ENCODE results near the gene ITIH3. TPM values are rescaled to one million over a fixed set of nuclear protein-coding genes. Genes with fewer than 3 reads are reported as not detected.

ITIH3 gene
- total RNA-seq, 1 experiment from 2014 or later: not detected

DNA sequence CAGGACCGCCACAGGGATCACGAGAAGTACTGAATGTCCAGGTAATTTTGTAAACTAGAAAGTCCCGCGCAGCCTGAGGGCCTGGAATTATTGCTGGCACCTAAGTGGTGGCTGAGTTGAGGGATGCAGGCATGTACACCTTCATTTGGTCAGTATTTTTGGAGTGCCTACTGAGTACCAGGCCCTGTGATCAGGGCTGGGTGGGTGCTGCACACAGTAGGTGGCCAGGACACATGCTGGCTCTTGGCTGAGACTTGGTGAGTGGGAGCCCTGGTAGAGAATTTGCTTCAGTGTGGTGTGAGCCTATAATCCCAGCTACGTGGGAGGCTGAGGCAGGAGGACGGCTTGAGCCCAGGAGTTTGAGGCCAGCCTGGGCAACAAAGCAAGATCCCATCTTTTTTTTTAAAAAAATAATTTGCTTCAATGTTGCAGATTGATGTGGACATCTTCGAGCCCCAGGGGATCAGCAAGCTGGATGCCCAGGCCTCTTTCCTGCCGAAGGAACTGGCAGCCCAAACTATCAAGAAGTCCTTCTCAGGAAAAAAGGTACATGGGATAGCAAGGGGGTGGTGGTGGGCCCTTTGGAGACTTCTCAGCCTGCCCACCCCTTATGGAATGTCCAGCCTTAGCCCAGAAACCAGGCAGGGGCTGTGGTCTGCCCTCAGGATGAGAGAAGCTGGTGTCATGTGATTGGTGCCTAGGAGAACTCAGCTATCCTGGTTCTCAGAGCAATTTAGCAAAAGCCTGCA is 14.6 kb upstream of the ITIH3 start:
- no peak for DNase-seq (ENCODE audit: low read depth)

DNA sequence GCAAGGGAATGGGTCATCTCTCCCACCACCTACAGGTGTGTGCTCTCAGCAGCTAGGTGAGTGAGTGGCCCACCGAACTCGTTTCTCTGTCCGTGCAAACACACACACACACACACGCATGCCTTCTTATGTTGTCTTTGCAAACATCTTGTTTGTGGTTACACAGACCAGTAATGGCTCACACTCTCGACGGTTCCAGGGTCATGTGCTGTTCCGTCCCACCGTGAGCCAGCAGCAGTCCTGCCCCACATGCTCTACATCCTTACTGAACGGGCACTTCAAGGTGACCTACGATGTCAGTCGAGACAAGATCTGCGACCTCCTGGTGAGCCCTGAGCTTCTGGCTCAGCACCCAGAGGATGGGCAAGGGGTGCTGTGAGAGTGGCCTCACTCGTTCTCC is 12.9 kb upstream of the ITIH3 start:
- no peak for DNase-seq (ENCODE audit: low read depth)

- DNase-seq (ENCODE audit: low read depth): no peak
Observed at GRCh38 chr3:52782412-52783210, 12.0 kb upstream of the ITIH3 start.

DNA sequence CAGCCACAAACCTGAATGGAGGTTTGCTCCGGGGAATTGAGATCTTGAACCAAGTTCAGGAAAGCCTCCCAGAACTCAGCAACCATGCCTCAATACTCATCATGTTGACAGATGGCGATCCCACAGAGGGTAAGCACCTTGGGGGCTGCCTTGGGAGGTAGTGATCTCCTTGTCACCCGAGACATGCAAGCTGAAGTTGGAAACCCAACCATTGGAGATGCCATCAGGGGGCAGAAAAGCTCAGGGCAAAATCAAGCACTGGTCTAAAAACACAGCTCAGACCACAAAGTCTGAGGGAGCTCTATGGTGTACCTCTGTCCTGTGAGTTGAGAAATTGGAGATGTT is 11.4 kb upstream of the ITIH3 start:
- no peak for DNase-seq (ENCODE audit: low read depth)

DNA sequence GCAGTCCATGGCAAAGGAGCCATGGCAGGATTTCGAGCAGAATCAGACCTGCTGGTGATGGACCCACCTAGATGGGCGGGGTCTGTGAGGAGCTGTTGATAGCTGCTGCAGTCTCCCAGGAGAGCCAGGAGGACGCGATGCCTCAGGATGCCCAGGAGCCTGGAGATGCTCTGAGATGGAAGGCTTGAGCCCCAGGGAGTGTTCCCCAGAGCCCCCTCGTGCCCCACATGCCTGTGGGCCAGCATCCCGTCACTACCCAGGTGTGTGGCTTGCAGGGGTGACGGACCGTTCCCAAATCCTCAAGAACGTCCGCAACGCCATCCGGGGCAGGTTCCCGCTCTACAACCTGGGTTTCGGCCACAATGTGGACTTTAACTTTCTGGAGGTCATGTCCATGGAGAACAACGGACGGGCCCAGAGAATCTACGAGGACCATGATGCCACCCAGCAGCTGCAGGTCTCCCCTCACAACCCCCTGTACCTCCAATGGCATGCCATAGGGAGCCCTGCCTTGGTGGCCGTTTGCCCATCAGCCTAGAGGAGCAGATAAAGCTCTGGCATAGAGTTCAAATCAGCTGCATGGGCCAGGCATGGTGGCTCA is 10.5 kb upstream of the ITIH3 start:
- DNase-seq (ENCODE audit: low read depth): no peak

- no peak for DNase-seq (ENCODE audit: low read depth)
Observed at GRCh38 chr3:52784931-52785590, 9.5 kb upstream of the ITIH3 start.

DNA sequence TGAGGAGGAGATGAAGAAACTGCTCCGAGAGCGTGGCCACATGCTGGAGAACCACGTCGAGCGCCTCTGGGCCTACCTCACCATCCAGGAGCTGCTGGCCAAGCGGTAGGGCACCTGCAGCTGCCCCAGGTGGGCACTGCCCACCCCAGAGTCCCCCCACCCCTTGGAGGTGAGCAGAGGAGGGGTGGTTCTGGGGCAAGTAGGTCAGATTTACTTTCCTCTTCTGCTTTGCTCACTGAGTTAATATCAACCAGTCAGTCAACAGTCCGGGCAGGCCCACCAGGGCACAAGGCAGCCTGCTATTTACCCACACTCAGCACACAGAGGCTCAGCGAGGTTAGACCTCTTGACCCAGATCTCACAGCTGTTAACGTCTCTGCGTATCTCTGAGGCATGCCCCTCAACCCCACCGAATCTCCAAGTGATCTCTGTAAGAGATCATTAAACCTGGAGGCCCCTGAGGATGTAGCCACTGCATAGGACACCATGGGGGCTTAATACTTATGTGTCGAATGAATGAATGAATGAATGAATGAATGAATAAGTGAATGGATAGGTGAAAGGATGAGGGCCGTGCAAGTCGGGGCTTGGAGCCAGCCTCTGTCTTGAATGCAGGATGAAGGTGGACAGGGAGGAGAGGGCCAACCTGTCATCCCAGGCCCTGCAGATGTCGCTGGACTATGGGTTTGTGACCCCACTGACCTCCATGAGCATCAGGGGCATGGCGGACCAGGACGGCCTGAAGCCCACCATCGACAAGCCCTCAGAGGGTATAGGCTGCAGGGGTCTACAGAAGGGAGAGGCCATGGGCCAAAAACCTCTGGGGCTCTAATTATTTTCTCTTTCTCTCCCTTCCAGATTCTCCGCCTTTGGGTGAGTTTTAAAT is 8.0 kb upstream of the ITIH3 start:
- DNase-seq (ENCODE audit: low read depth): no peak

- DNase-seq (ENCODE audit: low read depth): no peak
Observed at GRCh38 chr3:52787246-52787645, 7.3 kb upstream of the ITIH3 start.

- DNase-seq (ENCODE audit: low read depth): no peak
Observed at GRCh38 chr3:52787672-52788625, 6.6 kb upstream of the ITIH3 start.

- DNase-seq (ENCODE audit: low read depth): no peak
Observed at GRCh38 chr3:52788890-52789745, 5.5 kb upstream of the ITIH3 start.

GRCh38 chr3:52789746-52790040 is 4.9 kb upstream of the ITIH3 start:
- no peak for DNase-seq (ENCODE audit: low read depth)

DNA sequence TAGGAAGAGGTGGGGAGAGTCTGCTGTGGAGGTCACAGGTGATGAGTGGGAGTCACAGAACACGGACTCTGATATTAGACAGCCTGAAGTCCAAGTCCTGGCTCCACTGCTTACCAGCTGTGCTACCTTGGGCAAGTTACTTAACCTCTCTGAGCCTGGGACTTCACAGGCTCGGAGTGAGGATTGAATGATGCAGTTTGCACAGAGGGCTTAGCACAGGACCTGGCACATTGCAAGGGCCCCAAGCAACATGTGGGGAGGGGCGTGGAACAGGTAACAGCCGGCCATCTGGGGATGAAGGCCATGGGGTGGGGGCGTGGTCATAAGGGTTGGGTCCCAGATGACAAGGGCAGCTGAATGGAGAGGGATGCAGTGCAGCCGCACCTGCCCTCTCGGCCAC is 4.3 kb upstream of the ITIH3 start:
- DNase-seq (ENCODE audit: low read depth): no peak

- no peak for DNase-seq (ENCODE audit: low read depth)
Observed at GRCh38 chr3:52790741-52791140, 3.9 kb upstream of the ITIH3 start.

- no peak for DNase-seq (ENCODE audit: low read depth)
Observed at GRCh38 chr3:52791366-52791765, 3.2 kb upstream of the ITIH3 start.

- DNase-seq (ENCODE audit: low read depth): no peak
Observed at GRCh38 chr3:52791928-52792327, 2.7 kb upstream of the ITIH3 start.

GRCh38 chr3:52792413-52792812 is 2.2 kb upstream of the ITIH3 start:
- DNase-seq (ENCODE audit: low read depth): no peak

DNA sequence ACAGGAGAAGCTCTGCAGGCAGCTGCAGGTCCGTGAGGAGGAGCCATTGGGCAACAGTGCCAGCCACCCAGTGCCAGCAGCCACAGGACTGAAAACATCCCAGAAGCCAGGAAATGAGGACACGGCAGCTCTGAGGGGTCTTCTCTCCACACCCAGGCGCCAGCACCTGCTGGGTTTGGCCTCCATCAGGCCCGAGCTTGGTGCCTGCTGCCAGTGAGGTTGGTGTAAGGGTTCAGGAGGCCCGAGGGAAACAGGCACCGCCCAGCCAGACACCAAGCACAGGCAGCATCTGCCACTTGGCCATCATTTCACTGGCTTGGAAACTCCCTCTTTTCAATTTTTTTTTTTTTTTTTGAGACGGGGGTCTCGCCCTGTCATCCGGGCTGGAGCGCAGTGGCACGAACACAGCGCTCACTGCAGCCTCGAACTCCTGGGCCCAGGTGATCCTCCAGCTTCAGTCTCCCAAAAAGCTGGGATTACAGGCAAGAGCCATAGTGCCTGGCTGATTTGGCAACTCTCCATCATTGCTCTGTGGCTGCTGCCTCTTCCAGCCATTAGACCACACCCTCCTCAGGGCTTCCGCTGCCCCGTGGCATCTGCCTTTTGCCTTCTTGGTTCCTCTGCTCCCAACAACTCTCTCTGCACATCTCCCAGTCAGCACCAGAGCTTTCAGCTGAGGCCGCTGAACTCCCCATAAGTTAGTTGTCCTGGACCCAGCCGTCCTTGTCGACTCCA is 1.5 kb upstream of the ITIH3 start:
- DNase-seq (ENCODE audit: low read depth): peak; percentile 37

DNA sequence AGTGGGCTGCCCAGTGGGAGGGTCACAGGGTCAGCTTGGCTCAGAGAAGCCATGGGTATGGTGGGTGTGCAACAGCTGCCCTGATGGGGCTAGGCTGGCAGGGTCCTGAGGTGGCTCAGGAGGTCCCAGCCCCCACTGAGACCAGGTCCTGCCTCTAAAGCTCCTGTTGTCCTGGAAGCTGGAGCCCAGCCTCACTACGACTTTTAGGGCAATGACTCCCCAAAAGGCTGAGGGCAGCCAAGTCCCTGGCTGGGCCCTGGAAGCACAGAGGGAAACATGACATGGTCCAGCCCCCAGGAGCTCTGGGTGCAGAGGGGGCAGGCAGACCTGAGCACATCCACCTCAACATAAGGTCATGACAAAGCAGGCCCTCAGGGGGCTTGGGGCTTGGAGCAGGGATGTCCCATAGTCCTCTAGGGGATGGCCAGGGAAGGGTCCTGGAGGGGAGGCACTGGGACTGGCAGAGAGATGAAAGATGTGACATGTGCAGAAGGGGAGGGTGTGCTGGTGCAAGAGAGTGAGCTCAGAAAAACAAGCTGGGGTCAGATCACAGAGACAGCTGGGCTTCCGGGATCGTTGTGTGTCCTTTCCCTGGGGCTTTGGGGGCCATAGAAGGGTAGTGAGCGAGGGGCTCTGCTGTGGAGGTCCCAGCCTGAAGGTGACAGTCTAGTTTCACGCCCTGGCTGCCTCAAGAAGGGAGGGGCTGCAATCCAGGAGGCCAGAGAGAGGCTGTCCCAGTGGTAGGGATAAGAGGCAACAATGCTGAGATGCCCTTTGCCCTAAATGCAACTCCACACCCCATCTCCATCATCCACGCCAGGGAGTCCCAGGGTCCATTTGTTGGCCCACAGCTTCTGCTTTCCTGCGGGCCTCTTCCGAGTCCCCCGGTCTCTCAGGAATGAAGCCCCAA is 639 bp upstream of the ITIH3 start:
- DNase-seq (ENCODE audit: low read depth): no peak
